ENCODE data around the gene DOCK2. TPM values are rescaled to one million over a fixed set of nuclear protein-coding genes. Genes with fewer than 3 reads are reported as not detected.

Gene DOCK2
- total and polyA plus RNA-seq, 2 donors (not counting 3 experiments of a cell fraction or from before 2014, with no cell fraction given) = 0.62 to 4.8 TPM

DNA sequence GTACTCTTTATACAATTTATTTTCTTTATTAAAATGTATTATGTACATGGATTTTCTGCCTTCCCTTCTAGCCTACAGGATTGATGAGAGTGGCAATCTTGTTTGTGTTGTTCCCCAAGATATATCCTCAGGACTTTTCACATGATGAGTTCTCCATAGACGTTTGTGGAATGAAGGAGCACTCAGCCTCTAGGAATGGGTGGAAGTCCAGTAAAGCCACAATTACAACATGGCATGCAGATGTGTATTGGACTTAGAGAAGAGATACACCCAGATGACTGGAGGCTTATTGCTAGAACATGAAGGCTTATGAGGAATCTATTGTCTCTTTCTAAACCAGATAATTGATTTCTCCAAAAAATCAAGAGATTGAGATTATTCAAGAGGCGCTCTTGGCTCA is 8.2 kb upstream of the DOCK2 start:
- no peak for TF ChIP-seq POLR2A (IDR thresholded peaks at IDR 0.05; ENCODE audit: low read depth, low read length)
- no peak overlapping the region for H3K9ac ChIP-seq (replicated peaks; ENCODE audit: extremely low read depth, insufficient read depth, low read length)
- no peaks in the 10 kb centered on the region for H3K9me1 ChIP-seq (replicated peaks; ENCODE audit: control insufficient read depth, extremely low read depth, insufficient read depth, low read length)
- dilution Hi-C loops (cut with MboI; ENCODE audit: extremely low pct_ligation_motif_present, low sequenced_read_pairs) = no loop called here
- H3K36me3 ChIP-seq (ENCODE audit: control insufficient read depth in 2 of 2, extremely low read depth in 1 of 2, insufficient read depth in 2 of 2, low read length in 2 of 2) = no peaks in the 10 kb centered on the region
- no peak overlapping the region for H2AFZ ChIP-seq (ENCODE audit: low read depth, low read length)
- no peak overlapping the region for H3K4me2 ChIP-seq (ENCODE audit: insufficient read depth, low read length)
- no peaks in the 10 kb centered on the region for H3K27me3 ChIP-seq (ENCODE audit: control insufficient read depth in 2 of 2, insufficient read depth in 2 of 2, low read length in 2 of 2)
- intact Hi-C loops (cut with micrococcal nuclease) = no loop called here
- DNase-seq (ENCODE audit: low read depth, low spot score) (no peak), FAIRE-seq (no peak)
- no TSS peak for BruUV-seq (replicated peaks)
- peaks cover 2% of the 10 kb centered on the region for H3K4me1 ChIP-seq (ENCODE audit: control insufficient read depth, extremely low read depth, insufficient read depth, low read length)
- H3K27ac ChIP-seq (ENCODE audit: insufficient read depth, low read depth, low read length) = no peak overlapping the region
- H3K4me3 ChIP-seq (replicated peaks in 1 of 3; ENCODE audit: insufficient read depth in 1 of 3, low read depth in 1 of 3, low read length in 3 of 3) = no peak overlapping the region
- ChIA-PET CTCF (no interaction called here), POLR2A (no interaction called here)
- H3K79me2 ChIP-seq (ENCODE audit: control insufficient read depth, insufficient read depth, low read length) = no peaks in the 10 kb centered on the region
- no peaks in the 10 kb centered on the region for H4K20me1 ChIP-seq (replicated peaks; ENCODE audit: control insufficient read depth, extremely low read depth, insufficient read depth, low read length)
- H3K9me3 ChIP-seq (replicated peaks; ENCODE audit: control insufficient read depth, insufficient read depth, low read length) = no peaks in the 10 kb centered on the region

DNA sequence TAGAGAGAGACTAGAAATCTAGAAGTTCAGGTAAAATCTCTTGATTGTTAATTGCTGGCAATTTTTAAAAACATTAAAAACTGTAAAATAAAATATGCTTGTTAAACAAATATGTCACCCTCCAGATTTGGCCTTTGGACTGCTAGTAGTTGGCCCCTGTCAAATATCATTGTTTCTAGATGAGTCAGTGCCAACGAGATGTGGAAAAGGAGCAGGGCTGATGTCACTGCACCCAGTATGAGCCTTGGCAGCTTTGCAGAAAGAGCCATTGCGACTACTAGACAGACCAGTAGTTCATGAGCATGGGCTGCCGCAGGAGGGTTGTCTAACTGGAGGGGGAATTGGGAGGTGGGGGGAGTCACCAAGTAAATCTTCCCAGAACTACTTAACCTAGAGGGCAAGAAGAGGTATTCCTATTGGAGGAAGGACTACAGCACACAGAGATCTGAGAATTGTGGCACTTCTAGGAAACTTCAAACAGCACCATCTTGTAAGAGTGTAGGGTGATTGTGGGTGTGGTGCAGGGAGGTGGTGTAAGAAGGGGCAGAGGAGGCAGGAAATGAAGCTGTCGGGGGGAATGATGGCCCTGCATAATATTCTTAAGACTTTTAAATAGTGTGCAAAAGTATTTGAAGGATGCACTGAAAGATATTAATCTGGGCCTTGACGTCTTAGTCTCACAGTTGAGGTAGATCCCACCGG is 7.1 kb upstream of the DOCK2 start:
- dilution Hi-C loops (cut with MboI; ENCODE audit: extremely low pct_ligation_motif_present, low sequenced_read_pairs) = no loop called here
- no TSS peak for BruUV-seq (replicated peaks)

More for the DNA sequence above, 7.1 kb upstream of the DOCK2 start:
- no peak overlapping the region for H2AFZ ChIP-seq (ENCODE audit: low read depth, low read length)
- H3K9me1 ChIP-seq (replicated peaks; ENCODE audit: control insufficient read depth, extremely low read depth, insufficient read depth, low read length) = no peaks in the 10 kb centered on the region
- CTCF ChIA-PET = no interaction called here
- intact Hi-C loops (cut with micrococcal nuclease) = no loop called here
- FAIRE-seq (peak; percentile 55), DNase-seq (ENCODE audit: low read depth, low spot score) (peak; percentile 40)
- H3K9me3 ChIP-seq (replicated peaks; ENCODE audit: control insufficient read depth, insufficient read depth, low read length) = no peaks in the 10 kb centered on the region
- H3K4me1 ChIP-seq (ENCODE audit: control insufficient read depth, extremely low read depth, insufficient read depth, low read length) = peaks cover 2% of the 10 kb centered on the region
- H3K27me3 ChIP-seq (ENCODE audit: control insufficient read depth in 2 of 2, insufficient read depth in 2 of 2, low read length in 2 of 2) = no peaks in the 10 kb centered on the region
- no peak overlapping the region for H3K4me2 ChIP-seq (ENCODE audit: insufficient read depth, low read length)
- POLR2A ChIA-PET = no interaction called here
- H4K20me1 ChIP-seq (replicated peaks; ENCODE audit: control insufficient read depth, extremely low read depth, insufficient read depth, low read length) = no peaks in the 10 kb centered on the region
- H3K27ac ChIP-seq (ENCODE audit: insufficient read depth, low read depth, low read length) = no peak overlapping the region
- H3K79me2 ChIP-seq (ENCODE audit: control insufficient read depth, insufficient read depth, low read length) = no peaks in the 10 kb centered on the region
- no peak overlapping the region for H3K4me3 ChIP-seq (replicated peaks in 1 of 3; ENCODE audit: insufficient read depth in 1 of 3, low read depth in 1 of 3, low read length in 3 of 3)
- H3K36me3 ChIP-seq (ENCODE audit: control insufficient read depth in 2 of 2, extremely low read depth in 1 of 2, insufficient read depth in 2 of 2, low read length in 2 of 2) = no peaks in the 10 kb centered on the region
- no peak overlapping the region for H3K9ac ChIP-seq (replicated peaks; ENCODE audit: extremely low read depth, insufficient read depth, low read length)
- TF ChIP-seq GATA2 (IDR thresholded peaks at IDR 0.05; ENCODE audit: insufficient read depth, insufficient read length, low read depth, low read length) (no peak), FOS (IDR thresholded peaks at IDR 0.05; ENCODE audit: borderline replicate concordance, insufficient read depth, low read length) (peak; percentile 47), POLR2A (IDR thresholded peaks at IDR 0.05; ENCODE audit: low read depth, low read length) (no peak), JUN (IDR thresholded peaks at IDR 0.05; ENCODE audit: borderline replicate concordance, insufficient read depth, insufficient read length, low read depth) (peak; percentile 32)
